ENCODE results near the gene MAST3.

Gene MAST3

DNA sequence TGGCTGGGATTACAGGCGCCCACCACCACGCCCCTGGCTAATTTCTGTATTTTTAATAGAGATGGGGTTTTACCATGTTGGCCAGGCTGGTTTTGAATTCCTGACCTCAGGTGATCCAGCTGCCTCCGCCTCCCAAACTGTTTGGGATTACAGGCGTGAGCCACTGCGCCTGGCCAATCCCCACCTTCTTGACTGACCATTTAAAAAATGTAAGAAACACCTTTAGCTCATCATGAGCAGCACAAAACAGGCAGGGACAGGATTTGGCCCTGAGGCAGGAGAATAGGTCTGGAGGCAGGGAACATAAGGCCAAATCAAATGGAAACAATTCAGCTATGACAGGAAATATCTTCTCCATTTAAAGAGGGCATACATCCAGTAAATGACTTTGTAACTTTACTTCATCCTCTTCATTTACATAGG is 94.1 kb downstream of the MAST3 start:
- peak overlapping the region; percentile 86 to 87 for H3K27ac Mint-ChIP-seq
- H3K4me1 Mint-ChIP-seq (ENCODE audit: low read depth in 2 of 2): peaks cover 16 to 26% of the 10 kb centered on the region in 2 donors
- H3K9me3 Mint-ChIP-seq: no peaks in the 10 kb centered on the region
- H3K4me3 Mint-ChIP-seq: peak overlapping the region; percentile 77 to 87
- ATAC-seq (replicated peaks) (no peak), DNase-seq (no peak)
- no peaks in the 10 kb centered on the region for H3K27me3 Mint-ChIP-seq
- H3K36me3 Mint-ChIP-seq (ENCODE audit: insufficient read depth): peaks cover 27% of the 10 kb centered on the region

DNA sequence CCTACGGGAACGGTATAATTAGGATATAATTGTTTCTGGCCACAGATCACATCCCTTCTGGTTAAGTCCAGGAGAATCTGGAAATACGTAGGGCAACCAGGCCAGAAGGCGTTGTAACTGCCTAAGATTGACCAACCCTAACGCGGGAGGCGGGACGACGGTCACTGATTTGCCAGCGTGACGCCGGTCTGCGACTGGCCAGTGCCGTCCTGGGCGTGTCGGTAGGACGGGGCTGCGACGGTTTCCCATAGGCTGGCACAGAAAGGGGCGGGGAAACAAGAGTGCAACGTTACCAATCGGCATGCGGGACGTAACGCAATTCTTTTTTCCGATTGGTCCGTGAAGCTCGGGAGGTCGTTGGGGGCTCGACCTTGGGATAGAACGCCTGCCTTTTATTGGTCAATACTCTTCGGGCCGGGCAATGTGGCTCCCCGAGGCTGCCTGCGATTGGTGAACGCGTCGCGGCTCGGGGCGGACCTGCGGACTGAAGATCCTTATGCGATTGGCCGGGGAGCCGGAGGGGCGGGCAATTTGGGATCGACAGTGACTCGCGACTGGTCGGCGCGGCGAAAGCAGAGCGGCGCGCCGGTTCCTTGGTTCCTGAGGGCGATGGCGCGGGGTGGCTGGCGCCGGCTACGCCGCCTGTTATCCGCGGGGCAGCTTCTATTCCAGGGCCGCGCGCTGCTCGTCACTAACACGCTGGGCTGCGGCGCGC is 95.3 kb downstream of the MAST3 start, which contains the start of gene MPV17L2:
TSS of gene MPV17L2 (plus strand) at position 546 of the 715 bp plus-strand sequence. CDS start at position 610, 64 bp downstream.
- H3K4me1 Mint-ChIP-seq (ENCODE audit: low read depth in 2 of 2): peaks cover 16 to 26% of the 10 kb centered on the region in 2 donors
- H3K27ac Mint-ChIP-seq: peak within 1 kb of the TSS; percentile 86 to 87
- H3K27me3 Mint-ChIP-seq: no peaks in the 10 kb centered on the region
- DNase-seq (peak; percentile 95 to 97 (median 96)), ATAC-seq (replicated peaks) (peak; percentile 83)
- H3K9me3 Mint-ChIP-seq: no peaks in the 10 kb centered on the region
- H3K36me3 Mint-ChIP-seq (ENCODE audit: insufficient read depth): peaks cover 27% of the 10 kb centered on the region
- H3K4me3 Mint-ChIP-seq: peak within 1 kb of the TSS; percentile 77 to 87

DNA sequence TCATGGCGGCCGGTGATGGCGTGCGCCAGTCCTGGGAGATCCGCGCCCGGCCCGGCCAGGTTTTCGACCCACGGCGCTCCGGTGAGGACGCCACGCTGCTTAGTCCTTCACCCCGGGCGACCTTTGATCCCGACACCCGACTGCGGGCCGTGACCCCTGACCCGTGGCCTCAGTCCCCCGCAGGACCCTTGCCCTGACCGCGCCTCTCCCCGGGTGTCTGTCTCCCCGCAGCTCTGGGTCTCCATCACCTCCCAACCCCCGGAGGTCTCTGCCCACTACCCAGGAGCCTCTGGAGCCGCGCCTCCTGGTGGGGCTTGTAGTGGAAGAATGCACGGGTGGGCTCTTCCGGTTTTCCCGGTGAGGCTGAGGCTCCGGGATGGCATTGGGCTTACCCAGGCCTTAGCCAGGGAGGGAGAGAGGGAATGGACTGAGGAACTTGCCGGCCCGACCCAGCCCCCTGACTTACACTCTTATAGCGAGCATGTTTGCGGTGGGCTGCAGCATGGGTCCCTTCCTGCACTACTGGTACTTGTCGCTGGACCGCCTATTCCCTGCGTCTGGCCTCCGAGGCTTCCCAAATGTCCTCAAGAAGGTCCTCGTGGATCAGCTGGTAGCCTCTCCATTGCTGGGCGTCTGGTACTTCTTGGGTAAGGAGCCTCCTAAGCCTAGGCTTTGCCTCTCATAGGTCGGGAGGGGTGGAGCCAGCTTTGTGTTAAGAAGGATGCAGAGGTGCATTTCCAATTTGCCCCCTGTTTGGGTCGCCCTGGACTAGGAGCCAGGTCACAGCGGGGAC is 96.0 kb downstream of the MAST3 start:
- Mint-ChIP-seq H3K9me3 (no peaks in the 10 kb centered on the region), H3K27me3 (no peaks in the 10 kb centered on the region), H3K27ac (peak overlapping the region; percentile 86 to 87), H3K4me1 (ENCODE audit: low read depth in 2 of 2) (peaks cover 16 to 26% of the 10 kb centered on the region in 2 donors), H3K4me3 (peak overlapping the region; percentile 77 to 87), H3K36me3 (ENCODE audit: insufficient read depth) (peaks cover 27% of the 10 kb centered on the region)
- no peak for DNase-seq
- no peak for ATAC-seq (replicated peaks)

DNA sequence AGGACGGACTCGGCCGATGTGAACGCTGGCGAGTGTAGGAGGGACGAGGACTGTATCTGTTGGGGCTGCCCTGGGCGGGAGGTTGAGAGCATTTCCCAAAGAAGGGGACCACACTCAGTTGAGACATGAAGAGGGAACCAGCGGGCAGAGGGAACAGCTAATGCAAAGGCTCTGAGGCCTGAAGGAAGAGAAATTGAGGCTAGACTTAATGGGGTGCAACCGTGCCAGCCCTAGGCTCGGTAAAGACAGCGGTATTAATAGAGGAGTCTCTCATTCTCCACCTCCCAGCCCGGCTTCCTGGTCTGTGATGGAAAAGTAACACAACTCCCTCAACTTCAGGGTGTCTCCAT is 96.6 kb downstream of the MAST3 start:
- Mint-ChIP-seq H3K4me3 (peak overlapping the region; percentile 77 to 87), H3K9me3 (no peaks in the 10 kb centered on the region), H3K27ac (peak overlapping the region in 1 of 2 donors; percentile 31), H3K4me1 (ENCODE audit: low read depth in 2 of 2) (peaks cover 16 to 26% of the 10 kb centered on the region in 2 donors), H3K36me3 (ENCODE audit: insufficient read depth) (peaks cover 27% of the 10 kb centered on the region), H3K27me3 (no peaks in the 10 kb centered on the region)
- ATAC-seq (replicated peaks) (no peak), DNase-seq (no peak)

DNA sequence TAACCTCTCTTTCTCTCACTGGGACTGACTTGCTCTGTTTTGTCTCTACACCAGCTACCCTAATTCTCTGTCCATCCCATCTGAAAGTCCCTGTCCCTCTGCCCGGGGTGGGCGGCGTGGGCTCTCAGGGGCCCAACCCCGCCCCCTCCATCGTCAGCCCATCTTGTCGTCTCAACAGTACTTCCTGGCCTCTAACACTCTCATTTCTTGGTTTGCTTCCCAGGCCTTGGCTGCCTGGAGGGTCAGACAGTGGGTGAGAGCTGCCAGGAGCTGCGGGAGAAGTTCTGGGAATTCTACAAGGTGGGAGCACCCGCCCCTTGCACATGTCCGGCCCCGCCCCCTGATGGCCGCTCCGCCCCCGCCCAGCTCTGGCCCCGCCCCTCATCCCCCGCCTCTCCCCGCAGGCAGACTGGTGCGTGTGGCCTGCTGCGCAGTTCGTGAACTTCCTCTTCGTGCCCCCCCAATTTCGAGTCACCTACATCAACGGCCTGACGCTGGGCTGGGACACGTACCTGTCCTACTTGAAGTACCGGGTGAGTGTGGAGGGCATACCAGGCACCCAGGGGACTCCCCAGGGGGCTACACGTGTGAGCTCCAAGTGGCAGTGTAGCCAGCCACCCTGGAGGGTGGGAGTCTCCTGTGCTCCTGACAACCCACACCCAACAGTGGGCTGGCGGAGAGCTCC is 97.1 kb downstream of the MAST3 start:
- no peak for ATAC-seq (replicated peaks)
- peak in 1 of 3 experiments; percentile 15 for DNase-seq
- H3K9me3 Mint-ChIP-seq: no peaks in the 10 kb centered on the region
- peak overlapping the region; percentile 77 to 87 for H3K4me3 Mint-ChIP-seq
- H3K27ac Mint-ChIP-seq: peak overlapping the region; percentile 31 to 65
- H3K4me1 Mint-ChIP-seq (ENCODE audit: low read depth in 2 of 2): peaks cover 16 to 26% of the 10 kb centered on the region in 2 donors
- H3K27me3 Mint-ChIP-seq: no peaks in the 10 kb centered on the region
- H3K36me3 Mint-ChIP-seq (ENCODE audit: insufficient read depth): peaks cover 27% of the 10 kb centered on the region

DNA sequence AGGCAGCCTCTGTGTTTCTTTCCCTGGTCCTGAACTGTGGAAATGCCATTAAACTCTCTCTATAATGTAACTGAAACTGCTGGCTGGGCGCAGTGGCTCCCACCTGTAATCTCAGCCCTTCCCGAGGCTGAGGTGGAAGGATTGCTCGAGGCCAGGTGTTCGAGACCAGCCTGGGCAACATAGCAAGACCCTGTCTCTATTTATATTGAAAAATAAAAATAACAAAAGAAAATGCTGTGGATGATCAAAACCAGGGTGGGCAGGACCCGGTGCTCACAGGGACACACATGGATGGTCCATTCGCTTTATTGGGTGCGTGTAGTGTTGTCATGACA is 98.9 kb downstream of the MAST3 start:
- Mint-ChIP-seq H3K27me3 (no peaks in the 10 kb centered on the region), H3K4me3 (peak overlapping the region in 1 of 2 donors; percentile 40), H3K27ac (peak overlapping the region in 1 of 2 donors; percentile 46), H3K9me3 (no peaks in the 10 kb centered on the region), H3K36me3 (ENCODE audit: insufficient read depth) (peaks cover 30% of the 10 kb centered on the region), H3K4me1 (ENCODE audit: low read depth in 2 of 2) (peaks cover 16 to 26% of the 10 kb centered on the region in 2 donors)
- DNase-seq: no peak
- no peak for ATAC-seq (replicated peaks)

DNA sequence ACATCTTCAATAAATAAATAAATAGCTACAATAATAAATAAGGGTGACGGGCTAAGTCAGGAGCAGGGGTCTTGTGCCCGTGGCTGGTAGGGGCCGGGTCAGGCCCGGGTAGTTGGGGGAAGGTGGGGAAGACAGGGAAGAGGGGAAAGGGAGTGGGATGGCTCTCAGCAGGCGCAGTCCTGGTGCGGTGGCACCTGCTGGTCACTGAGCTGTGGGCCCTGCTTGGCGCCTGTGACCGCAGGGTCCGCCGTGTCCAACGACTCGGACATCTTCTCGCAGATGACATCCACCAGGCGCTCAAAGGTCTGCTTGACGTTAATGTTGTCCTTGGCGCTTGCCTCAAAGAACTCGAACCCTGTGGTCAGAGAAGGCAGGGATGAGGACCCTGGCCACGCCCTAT is 99.7 kb downstream of the MAST3 start:
- ATAC-seq (replicated peaks): no peak
- H3K36me3 Mint-ChIP-seq (ENCODE audit: insufficient read depth): peaks cover 25% of the 10 kb centered on the region
- H3K4me1 Mint-ChIP-seq (ENCODE audit: low read depth in 2 of 2): peaks cover 13 to 24% of the 10 kb centered on the region in 2 donors
- H3K4me3 Mint-ChIP-seq: no peak overlapping the region
- DNase-seq: no peak
- H3K9me3 Mint-ChIP-seq: no peaks in the 10 kb centered on the region
- no peaks in the 10 kb centered on the region for H3K27me3 Mint-ChIP-seq
- H3K27ac Mint-ChIP-seq: no peak overlapping the region

DNA sequence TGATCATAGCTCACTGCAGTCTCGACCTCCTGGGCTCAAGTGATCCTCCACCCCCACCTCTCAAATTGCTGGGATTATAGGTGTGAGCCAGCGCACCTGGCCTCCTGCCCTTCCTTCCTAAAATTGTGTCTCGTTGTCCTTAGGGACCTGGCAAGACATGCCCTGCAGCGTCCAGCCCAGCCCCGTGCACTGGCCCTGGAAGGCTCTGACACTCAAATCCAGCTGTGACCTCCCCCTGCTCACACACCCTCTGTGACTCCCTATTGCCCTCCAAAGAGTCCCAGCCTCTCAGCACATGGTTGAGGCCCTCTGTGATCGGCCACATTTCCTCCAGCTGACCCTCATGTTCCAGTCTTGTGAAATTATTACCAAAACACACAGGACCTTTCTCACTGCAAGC is 100.4 kb downstream of the MAST3 start:
- Mint-ChIP-seq H3K36me3 (ENCODE audit: insufficient read depth) (peaks cover 19% of the 10 kb centered on the region), H3K27ac (no peak overlapping the region), H3K4me3 (no peak overlapping the region), H3K9me3 (no peaks in the 10 kb centered on the region), H3K4me1 (ENCODE audit: low read depth in 2 of 2) (peaks cover 15 to 25% of the 10 kb centered on the region in 2 donors), H3K27me3 (no peaks in the 10 kb centered on the region)
- DNase-seq (no peak), ATAC-seq (replicated peaks) (no peak)

DNA sequence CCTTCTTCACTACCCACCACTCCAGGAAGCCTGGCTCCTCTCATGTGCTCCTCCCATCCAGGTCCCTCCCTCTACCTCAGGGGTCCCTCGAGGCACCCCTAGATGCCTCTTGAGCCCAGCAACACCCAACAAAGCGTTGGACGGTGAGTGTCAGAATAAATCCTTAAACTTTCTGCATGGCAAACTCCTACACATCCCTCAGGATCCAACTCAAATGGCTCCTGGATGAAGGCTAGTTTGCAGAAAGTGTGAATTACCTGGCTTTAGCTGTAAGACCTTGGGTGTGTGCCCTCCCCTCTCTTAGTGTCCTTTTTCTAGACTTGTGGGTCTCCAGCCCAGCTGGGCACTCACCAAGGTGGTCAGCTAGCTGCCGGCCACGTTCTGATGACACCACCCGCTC is 100.8 kb downstream of the MAST3 start:
- DNase-seq (no peak), ATAC-seq (replicated peaks) (no peak)
- no peaks in the 10 kb centered on the region for H3K9me3 Mint-ChIP-seq
- no peak overlapping the region for H3K27ac Mint-ChIP-seq
- H3K36me3 Mint-ChIP-seq (ENCODE audit: insufficient read depth): peaks cover 15% of the 10 kb centered on the region
- H3K27me3 Mint-ChIP-seq: no peaks in the 10 kb centered on the region
- H3K4me1 Mint-ChIP-seq (ENCODE audit: low read depth in 2 of 2): peaks cover 20 to 27% of the 10 kb centered on the region in 2 donors
- no peak overlapping the region for H3K4me3 Mint-ChIP-seq
